Hepatocyte (in vitro differentiated cells): ENCODE data around the gene CAMKMT. TPM values are rescaled to one million over a fixed set of nuclear protein-coding genes. Genes with fewer than 3 reads are reported as not detected.

Source experiments
- DNase-seq: peaks from one replicate; pipeline ENCODE4 v3.0.0-alpha.2; 2016; ENCODE audit warnings: low spot score
- H2AFZ ChIP-seq: fragments of 200-600 bp; sonication (generic); 2 replicates; pipeline ENCODE4 v1.6.0; 2016; ENCODE audit warnings: antibody characterized with exemption, mild to moderate bottlenecking
- H3K27ac ChIP-seq: fragments of 200-600 bp; sonication (generic); 2 replicates; pipeline ENCODE4 v1.5.1; 2016; ENCODE audit warnings: mild to moderate bottlenecking
- H3K27me3 ChIP-seq: fragments of 200-600 bp; sonication (generic); 2 replicates; pipeline ENCODE4 v1.6.1; 2016
- H3K36me3 ChIP-seq: fragments of 200-600 bp; sonication (generic); replicated peaks from 2 replicates; pipeline ENCODE4 v1.5.1; 2016; ENCODE audit warnings: low read depth; ENCODE audit not compliant: insufficient read depth
- H3K4me1 ChIP-seq: fragments of 200-600 bp; sonication (generic); 2 replicates; pipeline ENCODE4 v1.5.1; 2016; ENCODE audit warnings: mild to moderate bottlenecking, moderate library complexity; ENCODE audit not compliant: insufficient read depth
- H3K4me2 ChIP-seq: fragments of 200-600 bp; sonication (generic); 2 replicates; pipeline ENCODE4 v1.6.0; 2016
- H3K4me3 ChIP-seq: fragments of 200-600 bp; sonication (generic); 2 replicates; pipeline ENCODE4 v1.5.1; 2016; ENCODE audit warnings: mild to moderate bottlenecking
- H3K79me2 ChIP-seq: fragments of 200-600 bp; sonication (generic); 2 replicates; pipeline ENCODE4 v1.6.0; 2017; ENCODE audit warnings: mild to moderate bottlenecking
- H3K9me2 ChIP-seq: fragments of 200-600 bp; sonication (generic); replicated peaks from 2 replicates; pipeline ENCODE4 v1.6.0; 2017; ENCODE audit warnings: mild to moderate bottlenecking; ENCODE audit not compliant: insufficient read depth
- H3K9me3 ChIP-seq: fragments of 200-600 bp; sonication (generic); 2 replicates; pipeline ENCODE4 v1.5.1; 2016; ENCODE audit warnings: low read depth, mild to moderate bottlenecking
- H4K20me1 ChIP-seq: fragments of 200-600 bp; sonication (generic); 2 replicates; pipeline ENCODE4 v1.6.0; 2016; ENCODE audit warnings: mild to moderate bottlenecking; ENCODE audit not compliant: insufficient read depth, poor library complexity, severe bottlenecking
- CTCF ChIP-seq: fragments of 200-600 bp; sonication (generic); IDR thresholded peaks from 2 replicates; pipeline ENCODE4 v1.5.1; 2016; ENCODE audit warnings: antibody characterized with exemption, mild to moderate bottlenecking; ENCODE audit not compliant: poor library complexity
- EZH2 ChIP-seq: fragments of 200-600 bp; sonication (generic); IDR thresholded peaks from 2 replicates; pipeline ENCODE4 v1.6.1; 2016; ENCODE audit warnings: antibody characterized with exemption, mild to moderate bottlenecking, borderline replicate concordance
- EZH2phosphoT487 ChIP-seq: fragments of 200-600 bp; sonication (generic); IDR thresholded peaks from one replicate; pipeline ENCODE4 v1.6.1; 2018; ENCODE audit warnings: antibody characterized with exemption, mild to moderate bottlenecking, low read depth, moderate library complexity; ENCODE audit not compliant: unreplicated experiment, severe bottlenecking
- WGBS: methylation state at CpG from one replicate; pipeline ENCODE4 v1.1.6; 2016; ENCODE audit warnings: low lambda C conversion rate; ENCODE audit errors: missing lambda C conversion rate; 5-methylcytosine and 5-hydroxymethylcytosine counted together
- polyA plus RNA-seq: library from polyadenylated mRNA; unstranded; fragments of >200 nt; fragmentation: Nextera tagmentation; extraction: Ambion mirVana; gene quantifications from 2 replicates; pipeline ENCODE4 v1.2.1, GENCODE V29; 2016
- total RNA-seq: library from RNA; depleted of rRNA; stranded (reverse); fragments of >200 nt; gene quantifications from 2 replicates; pipeline ENCODE4 v1.2.3, GENCODE V29; 2014

The CAMKMT gene
- total and polyA plus RNA-seq, 2 experiments from 2014 or later = 10.3 to 12.7 TPM

GRCh38 chr2:44744961-44745892 is 383.5 kb downstream of the CAMKMT start:
- Histone ChIP-seq H3K36me3 (no peaks in the 10 kb centered on the region), H3K79me2 (no peaks in the 10 kb centered on the region), H3K4me1 (no peaks in the 10 kb centered on the region), H3K27me3 (no peaks in the 10 kb centered on the region), H3K27ac (no peak overlapping the region), H3K4me3 (no peak overlapping the region), H3K9me3 (no peaks in the 10 kb centered on the region), H3K9me2 (no peaks in the 10 kb centered on the region), H2AFZ (no peak overlapping the region), H4K20me1 (no peaks in the 10 kb centered on the region), H3K4me2 (no peak overlapping the region)
- WGBS = 73% methylated on average over 12 of the region's 12 CpGs
- DNase-seq = no peak
- TF ChIP-seq CTCF = no peak
- no peak for TF ChIP-seq EZH2

GRCh38 chr2:44745922-44746766 is 384.4 kb downstream of the CAMKMT start:
- WGBS = 71% methylated on average over 4 of the region's 4 CpGs
- no peak overlapping the region for H3K4me2 ChIP-seq

GRCh38 chr2:44746856-44747615 is 385.3 kb downstream of the CAMKMT start:
- H3K9me2 ChIP-seq = no peaks in the 10 kb centered on the region
- TF ChIP-seq EZH2phosphoT487 (no peak), CTCF (no peak), EZH2 (no peak)
- H2AFZ ChIP-seq = no peak overlapping the region
- H3K4me3 ChIP-seq = no peak overlapping the region
- no peak for DNase-seq
- no peaks in the 10 kb centered on the region for H3K27me3 ChIP-seq
- no peaks in the 10 kb centered on the region for H4K20me1 ChIP-seq
- 85% methylated on average over 8 of the region's 8 CpGs for WGBS
- no peak overlapping the region for H3K4me2 ChIP-seq
- H3K79me2 ChIP-seq = no peaks in the 10 kb centered on the region
- no peak overlapping the region for H3K27ac ChIP-seq
- H3K9me3 ChIP-seq = no peaks in the 10 kb centered on the region
- H3K4me1 ChIP-seq = no peaks in the 10 kb centered on the region
- H3K36me3 ChIP-seq = no peaks in the 10 kb centered on the region

More at GRCh38 chr2:44745922-44746766, 384.4 kb downstream of the CAMKMT start:
- Histone ChIP-seq H4K20me1 (no peaks in the 10 kb centered on the region), H3K27ac (no peak overlapping the region), H2AFZ (no peak overlapping the region), H3K27me3 (no peaks in the 10 kb centered on the region), H3K9me2 (no peaks in the 10 kb centered on the region), H3K36me3 (no peaks in the 10 kb centered on the region), H3K4me1 (no peaks in the 10 kb centered on the region), H3K9me3 (no peaks in the 10 kb centered on the region), H3K79me2 (no peaks in the 10 kb centered on the region), H3K4me3 (no peak overlapping the region)
- TF ChIP-seq EZH2 = no peak
- no peak for TF ChIP-seq CTCF
- no peak for TF ChIP-seq EZH2phosphoT487
- DNase-seq = no peak
